Activated CD4-positive, alpha-beta T cell treated with anti-CD3 and anti-CD28 coated beads, Interleukin-2, amount 10 ng/mL, durations not matched to agents 7 days and 5 days (primary cell): ENCODE results near the gene F2. TPM values are rescaled to one million over a fixed set of nuclear protein-coding genes. Genes with fewer than 3 reads are reported as not detected.

Experiments
- CTCF ChIA-PET: fragments of 350-600 bp; sonication (Branson Sonifier 250); formaldehyde crosslinking; loops from one replicate; lab custom pipeline; 2021; ENCODE audit warnings: antibody characterized with exemption; lab: Charles Lee
- POLR2A ChIA-PET: fragments of 350-600 bp; sonication (Branson Sonifier 250); formaldehyde crosslinking; loops from one replicate; lab custom pipeline; 2021; ENCODE audit warnings: antibody characterized with exemption; lab: Charles Lee
- DNase-seq: peaks from one replicate; pipeline ENCODE4 v3.0.0-alpha.2; 2020
- H3K27ac Mint-ChIP-seq: one replicate; pipeline ENCODE4 v1.8.0; 2021; ENCODE audit warnings: mild to moderate bottlenecking, moderate library complexity, mixed read lengths
- H3K27me3 Mint-ChIP-seq: one replicate; pipeline ENCODE4 v1.8.0; 2021; ENCODE audit warnings: mixed read lengths
- H3K36me3 Mint-ChIP-seq: one replicate; pipeline ENCODE4 v1.8.0; 2021; ENCODE audit warnings: low read depth, mixed read lengths
- H3K4me1 Mint-ChIP-seq: one replicate; pipeline ENCODE4 v1.8.0; 2021; ENCODE audit warnings: mixed read lengths
- H3K4me3 Mint-ChIP-seq: one replicate; pipeline ENCODE4 v1.8.0; 2021; ENCODE audit warnings: mild to moderate bottlenecking, moderate library complexity, mixed read lengths
- H3K9me3 Mint-ChIP-seq: one replicate; pipeline ENCODE4 v1.8.0; 2021; ENCODE audit warnings: mixed read lengths
- total RNA-seq, 2 experiments: library from RNA; stranded (reverse); gene quantifications; one replicate each; pipeline ENCODE4 v1.2.3, GENCODE V29; 2021

F2 gene
- total RNA-seq, 2 experiments from 2014 or later: 0.15 TPM; not detected in 1

DNA sequence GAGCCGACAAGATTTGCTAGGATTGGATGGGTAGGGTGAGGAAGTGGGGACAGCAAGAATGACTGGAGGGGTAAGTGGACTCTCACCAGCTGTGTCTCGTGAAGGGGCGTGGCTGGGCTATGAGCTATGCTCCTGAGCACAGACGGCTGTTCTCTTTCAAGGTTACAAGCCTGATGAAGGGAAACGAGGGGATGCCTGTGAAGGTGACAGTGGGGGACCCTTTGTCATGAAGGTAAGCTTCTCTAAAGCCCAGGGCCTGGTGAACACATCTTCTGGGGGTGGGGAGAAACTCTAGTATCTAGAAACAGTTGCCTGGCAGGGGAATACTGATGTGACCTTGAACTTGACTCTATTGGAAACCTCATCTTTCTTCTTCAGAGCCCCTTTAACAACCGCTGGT is 19.9 kb downstream of the F2 start:
- ChIA-PET CTCF (interaction anchor here (1.2 kb wide), 1 partner anchor 42 kb away, joined by 3 read pairs; no protein-coding TSS in a partner anchor), POLR2A (no interaction called here)
- Mint-ChIP-seq H3K27me3 (no peaks in the 10 kb centered on the region), H3K27ac (no peak overlapping the region), H3K36me3 (peaks cover 27% of the 10 kb centered on the region), H3K4me3 (no peak overlapping the region), H3K4me1 (no peaks in the 10 kb centered on the region), H3K9me3 (no peaks in the 10 kb centered on the region)
- no peak for DNase-seq

DNA sequence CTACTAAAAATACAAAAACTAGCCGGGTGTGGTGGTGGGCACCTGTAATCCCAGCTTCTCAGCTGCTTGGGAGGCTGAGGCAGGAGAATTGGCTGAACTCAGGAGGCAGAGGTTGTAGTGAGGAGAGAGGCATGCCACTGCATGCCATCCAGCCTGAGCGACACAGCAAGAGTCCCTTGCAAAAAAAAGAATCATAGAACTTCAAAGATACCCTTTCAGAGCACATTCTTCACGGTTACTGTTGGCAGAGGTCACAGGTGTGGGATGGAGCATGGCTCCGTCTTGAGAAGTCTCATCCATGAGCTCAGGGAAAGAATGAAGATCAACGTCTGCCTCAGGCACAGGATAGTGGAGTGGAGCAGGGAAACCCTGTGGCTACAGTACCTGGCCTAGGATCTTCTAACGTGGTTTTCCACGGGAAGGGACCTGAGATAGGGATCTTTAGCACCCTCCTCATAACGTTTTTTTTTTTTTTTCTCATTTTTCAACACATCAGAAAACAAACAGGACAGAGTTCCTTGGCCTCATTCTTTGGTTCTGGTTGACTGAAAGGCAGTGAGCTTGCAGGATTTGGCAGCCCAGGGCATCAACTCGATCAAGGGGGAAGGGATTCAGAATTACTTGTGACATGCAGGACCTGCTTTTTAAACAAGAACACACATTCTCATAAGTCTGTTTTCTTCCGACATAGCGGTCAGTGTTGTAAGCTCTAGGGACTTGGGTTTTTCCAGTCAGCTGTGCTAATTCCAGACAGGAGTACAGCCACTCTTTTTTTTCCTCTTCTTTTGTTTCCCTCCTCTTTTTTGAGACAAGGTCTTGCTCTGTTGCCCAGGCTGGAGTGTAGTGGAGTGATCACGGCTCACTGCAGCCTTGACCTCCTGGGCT is 22.8 kb downstream of the F2 start:
- ChIA-PET POLR2A (no interaction called here), CTCF (no interaction called here)
- Mint-ChIP-seq H3K27ac (peak overlapping the region; percentile 58), H3K9me3 (no peaks in the 10 kb centered on the region), H3K36me3 (peaks cover 40% of the 10 kb centered on the region), H3K27me3 (no peaks in the 10 kb centered on the region), H3K4me3 (no peak overlapping the region), H3K4me1 (no peaks in the 10 kb centered on the region)
- no peak for DNase-seq

DNA sequence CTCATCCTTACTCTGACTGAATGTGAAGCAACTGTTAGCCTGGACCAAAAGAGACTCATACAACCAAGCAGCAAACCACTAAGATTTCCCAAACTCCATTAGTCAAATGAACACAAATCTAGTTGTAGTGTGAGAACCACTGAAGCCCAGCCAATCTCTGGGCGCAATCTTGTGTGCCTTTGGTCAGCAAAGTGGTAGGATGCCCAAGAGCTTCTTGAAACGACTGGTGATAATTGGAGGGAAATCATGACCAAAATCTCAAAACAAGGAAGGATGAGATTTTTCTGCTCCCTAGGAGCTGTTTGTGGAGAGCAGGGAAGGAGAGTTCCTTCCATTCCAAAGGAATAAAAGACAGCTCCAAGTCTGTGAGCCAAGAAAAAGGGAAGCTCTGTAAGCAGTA is 24.0 kb downstream of the F2 start:
- Mint-ChIP-seq H3K36me3 (peaks cover 45% of the 10 kb centered on the region), H3K27ac (no peak overlapping the region), H3K9me3 (no peaks in the 10 kb centered on the region), H3K27me3 (no peaks in the 10 kb centered on the region), H3K4me3 (no peak overlapping the region), H3K4me1 (no peaks in the 10 kb centered on the region)
- POLR2A ChIA-PET: no interaction called here
- DNase-seq: no peak
- CTCF ChIA-PET: interaction anchor here (0.8 to 1.1 kb wide), 2 partner anchors 193 to 1047 kb away, joined by 3 read pairs; partner anchors contain the start of gene CSTPP1

DNA sequence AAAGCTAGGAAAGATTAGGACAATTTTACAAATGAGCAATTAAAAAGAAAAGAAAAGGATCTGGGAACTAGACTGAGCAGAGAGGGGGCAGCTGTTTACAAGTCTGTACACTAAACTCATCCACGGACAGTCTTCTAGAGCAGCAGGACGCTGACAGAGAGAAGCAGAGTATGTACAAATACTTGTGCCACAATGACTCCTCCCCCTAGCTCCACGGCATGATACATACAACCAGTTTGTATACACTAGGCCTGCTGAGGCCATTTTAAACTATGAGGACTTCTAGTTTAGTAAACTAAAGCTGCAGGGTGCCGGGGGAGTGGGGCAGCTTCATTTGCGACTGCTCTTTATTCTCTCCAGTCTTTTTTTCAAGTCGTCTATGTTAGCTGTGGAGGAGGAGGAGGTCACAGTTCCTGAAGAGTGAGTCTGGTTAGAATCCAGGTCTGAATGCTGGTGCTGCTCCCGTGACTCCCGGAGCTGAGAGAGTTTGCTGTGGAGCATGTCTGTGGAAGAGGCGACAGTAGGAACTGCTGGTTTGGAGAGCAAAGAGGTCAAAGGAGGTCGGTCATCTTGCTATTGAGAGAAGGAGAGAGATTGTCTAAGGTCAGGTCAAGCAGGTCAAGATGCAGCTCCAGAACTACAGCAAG is 24.8 kb downstream of the F2 start:
- no peak overlapping the region for H3K27ac Mint-ChIP-seq
- peaks cover 48% of the 10 kb centered on the region for H3K36me3 Mint-ChIP-seq
- CTCF ChIA-PET: interaction anchor here (0.8 to 1.1 kb wide), 2 partner anchors 193 to 1046 kb away, joined by 3 read pairs; partner anchors contain the start of gene CSTPP1
- no peaks in the 10 kb centered on the region for H3K4me1 Mint-ChIP-seq
- no peaks in the 10 kb centered on the region for H3K9me3 Mint-ChIP-seq
- no peaks in the 10 kb centered on the region for H3K27me3 Mint-ChIP-seq
- POLR2A ChIA-PET: no interaction called here
- H3K4me3 Mint-ChIP-seq: no peak overlapping the region
- no peak for DNase-seq

DNA sequence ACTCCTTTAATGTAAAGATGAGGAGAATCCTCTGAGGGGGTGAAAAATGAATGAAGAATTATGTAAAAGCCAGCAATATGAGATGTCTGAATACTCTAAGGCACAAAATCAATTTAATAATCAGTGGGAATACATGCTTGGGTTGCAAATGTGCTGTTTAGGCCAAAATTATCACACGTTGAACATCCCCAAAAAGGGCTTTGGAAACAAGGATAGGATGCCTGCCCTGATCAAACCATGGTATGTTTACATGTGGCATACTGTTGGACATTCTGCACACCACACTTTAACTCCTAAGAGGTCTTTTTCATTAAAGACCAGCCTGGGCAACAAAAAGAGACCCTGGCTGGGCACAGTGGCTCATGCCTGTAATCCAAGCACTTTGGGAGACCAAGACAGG is 26.3 kb downstream of the F2 start:
- peaks cover 57% of the 10 kb centered on the region for H3K36me3 Mint-ChIP-seq
- no peaks in the 10 kb centered on the region for H3K9me3 Mint-ChIP-seq

DNA sequence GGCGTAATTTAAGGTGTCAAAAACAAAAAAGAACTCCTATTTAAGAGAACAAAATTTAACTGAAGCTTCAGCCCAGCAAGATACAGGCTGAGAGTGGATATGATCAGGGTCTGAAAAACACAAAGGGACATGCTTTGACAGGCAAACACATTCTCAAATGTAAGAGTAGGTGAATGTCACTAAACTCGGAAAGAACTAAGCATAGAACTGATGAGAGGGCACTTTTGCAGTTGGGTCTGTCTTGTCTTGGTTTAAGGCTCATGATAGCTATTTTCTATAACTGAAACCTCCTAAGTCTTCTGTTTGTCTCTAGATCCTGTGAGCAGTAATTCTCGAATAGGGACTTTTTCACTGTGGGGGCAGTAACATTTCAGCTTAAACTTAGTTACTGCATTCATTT is 27.0 kb downstream of the F2 start:
- Mint-ChIP-seq H3K4me1 (no peaks in the 10 kb centered on the region), H3K36me3 (peaks cover 62% of the 10 kb centered on the region), H3K9me3 (no peaks in the 10 kb centered on the region), H3K4me3 (no peak overlapping the region), H3K27me3 (no peaks in the 10 kb centered on the region), H3K27ac (no peak overlapping the region)
- no peak for DNase-seq
- ChIA-PET POLR2A (interaction anchor here (0.6 kb wide), 1 partner anchor 56 kb away, joined by 7 read pairs; no protein-coding TSS in a partner anchor), CTCF (interaction anchor here (0.6 kb wide), 1 partner anchor 49 kb away, joined by 4 read pairs; no protein-coding TSS in a partner anchor)

More for the DNA sequence above, 26.3 kb downstream of the F2 start:
- no peaks in the 10 kb centered on the region for H3K27me3 Mint-ChIP-seq
- CTCF ChIA-PET: no interaction called here
- H3K4me1 Mint-ChIP-seq: no peaks in the 10 kb centered on the region
- no peak overlapping the region for H3K27ac Mint-ChIP-seq
- no peak for DNase-seq
- POLR2A ChIA-PET: no interaction called here
- H3K4me3 Mint-ChIP-seq: no peak overlapping the region

DNA sequence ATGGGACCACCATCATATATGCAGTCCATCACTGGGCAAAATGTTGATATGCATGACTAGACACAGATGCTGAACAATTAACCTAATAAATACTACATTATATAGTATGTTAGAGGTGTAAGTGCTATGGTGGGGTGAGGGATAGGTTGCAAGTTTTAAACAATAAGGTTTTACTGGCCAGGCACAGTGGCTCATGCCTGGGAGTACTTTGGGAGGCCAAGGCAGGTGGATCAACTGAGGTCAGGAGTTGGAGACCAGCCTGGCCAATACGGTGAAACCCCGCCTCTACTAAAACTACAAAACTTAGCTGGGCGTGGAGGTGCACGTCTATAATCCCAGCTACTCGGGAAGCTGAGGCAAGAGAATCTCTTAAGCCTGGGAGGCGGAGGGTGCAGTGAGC is 28.1 kb downstream of the F2 start:
- H3K4me3 Mint-ChIP-seq: no peak overlapping the region
- no peak overlapping the region for H3K27ac Mint-ChIP-seq
- ChIA-PET CTCF (interaction anchor here (0.9 kb wide), 1 partner anchor 58 kb away, joined by 3 read pairs; no protein-coding TSS in a partner anchor), POLR2A (no interaction called here)
- DNase-seq: no peak
- no peaks in the 10 kb centered on the region for H3K27me3 Mint-ChIP-seq
- H3K4me1 Mint-ChIP-seq: no peaks in the 10 kb centered on the region
- peaks cover 59% of the 10 kb centered on the region for H3K36me3 Mint-ChIP-seq
- no peaks in the 10 kb centered on the region for H3K9me3 Mint-ChIP-seq

DNA sequence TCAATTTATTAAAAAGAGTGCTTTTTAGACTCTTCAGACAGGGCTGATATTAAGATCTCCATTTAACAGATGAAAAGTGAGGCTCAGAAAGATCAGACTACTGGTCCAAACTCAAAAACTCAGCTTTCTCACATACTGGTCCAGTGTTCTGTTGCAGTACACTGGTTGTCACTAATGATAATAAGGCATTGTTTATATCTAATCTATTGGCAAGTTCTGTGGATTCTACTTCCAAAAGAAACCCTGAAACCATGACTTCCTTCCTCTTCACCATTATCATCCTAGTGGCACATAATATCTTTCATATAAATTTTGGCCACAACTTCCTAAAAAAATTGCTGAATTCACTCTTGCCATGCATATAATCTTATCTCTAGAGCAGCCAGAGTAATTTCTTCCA is 36.9 kb downstream of the F2 start:
- H3K4me3 Mint-ChIP-seq: no peak overlapping the region
- DNase-seq: no peak
- POLR2A ChIA-PET: no interaction called here
- H3K36me3 Mint-ChIP-seq: peaks cover 61% of the 10 kb centered on the region
- H3K27ac Mint-ChIP-seq: no peak overlapping the region
- H3K27me3 Mint-ChIP-seq: no peaks in the 10 kb centered on the region
- H3K4me1 Mint-ChIP-seq: no peaks in the 10 kb centered on the region
- CTCF ChIA-PET: no interaction called here
- H3K9me3 Mint-ChIP-seq: no peaks in the 10 kb centered on the region

DNA sequence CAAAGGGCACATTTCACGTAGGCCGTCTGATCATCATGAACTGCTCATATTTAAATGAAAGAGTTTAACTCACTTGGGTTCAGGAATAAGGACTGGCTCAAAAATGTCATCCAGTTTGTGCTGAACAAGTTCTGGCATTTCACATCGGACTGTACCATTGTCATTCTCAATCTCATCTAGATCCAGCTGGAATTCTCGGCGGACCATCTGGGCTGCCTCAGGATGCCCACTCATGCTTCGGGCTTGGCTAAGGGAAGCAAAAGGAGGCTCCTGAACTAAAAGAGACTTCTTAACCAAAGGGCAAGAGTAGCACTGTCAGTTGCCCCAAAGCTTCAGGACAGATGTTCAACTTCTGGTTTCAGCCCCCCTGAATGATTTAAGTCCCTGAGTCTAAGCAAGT is 40.2 kb downstream of the F2 start:
- DNase-seq: no peak
- H3K27ac Mint-ChIP-seq: no peak overlapping the region
- no peak overlapping the region for H3K4me3 Mint-ChIP-seq
- no peaks in the 10 kb centered on the region for H3K27me3 Mint-ChIP-seq
- H3K4me1 Mint-ChIP-seq: no peaks in the 10 kb centered on the region
- peaks cover 66% of the 10 kb centered on the region for H3K36me3 Mint-ChIP-seq
- no peaks in the 10 kb centered on the region for H3K9me3 Mint-ChIP-seq
- POLR2A ChIA-PET: no interaction called here
- CTCF ChIA-PET: no interaction called here

DNA sequence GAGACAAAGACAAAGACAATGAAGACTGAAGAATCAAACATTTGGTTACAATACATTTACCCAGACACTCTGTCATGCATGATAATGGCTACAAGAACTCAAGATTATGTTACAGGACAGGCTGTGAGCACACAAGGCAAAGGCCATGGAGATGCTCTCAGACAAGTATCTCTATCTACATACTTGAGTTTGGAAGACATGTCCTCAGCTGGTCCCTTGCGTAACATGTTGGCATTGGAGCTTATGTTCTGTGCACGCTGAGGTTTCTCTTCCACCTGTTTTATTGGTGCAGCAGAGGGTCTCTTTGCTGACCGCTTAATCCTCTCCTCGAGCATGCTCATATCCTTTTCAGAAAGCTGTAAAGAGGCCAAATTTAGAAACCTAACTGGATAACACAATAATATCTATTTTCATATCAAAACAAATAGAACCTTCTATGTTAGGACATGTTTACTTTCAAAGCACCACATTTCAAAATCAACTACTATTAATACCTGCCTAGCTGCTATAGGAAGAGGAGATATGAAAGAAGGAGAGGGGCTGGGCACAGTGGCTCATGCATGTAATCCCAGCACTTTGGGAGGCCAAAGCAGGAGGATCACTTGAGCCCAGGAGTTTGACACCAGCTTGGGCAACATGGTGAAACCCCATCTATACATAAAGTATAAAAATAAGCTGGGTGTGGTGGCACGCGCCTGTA is 41.6 kb downstream of the F2 start:
- ChIA-PET POLR2A (no interaction called here), CTCF (interaction anchor here (0.9 kb wide), 1 partner anchor 10 kb away, joined by 3 read pairs; no protein-coding TSS in a partner anchor)
- DNase-seq: no peak
- H3K36me3 Mint-ChIP-seq: peaks cover 63% of the 10 kb centered on the region
- H3K4me1 Mint-ChIP-seq: no peaks in the 10 kb centered on the region
- H3K4me3 Mint-ChIP-seq: no peak overlapping the region
- no peaks in the 10 kb centered on the region for H3K9me3 Mint-ChIP-seq
- no peak overlapping the region for H3K27ac Mint-ChIP-seq
- no peaks in the 10 kb centered on the region for H3K27me3 Mint-ChIP-seq

DNA sequence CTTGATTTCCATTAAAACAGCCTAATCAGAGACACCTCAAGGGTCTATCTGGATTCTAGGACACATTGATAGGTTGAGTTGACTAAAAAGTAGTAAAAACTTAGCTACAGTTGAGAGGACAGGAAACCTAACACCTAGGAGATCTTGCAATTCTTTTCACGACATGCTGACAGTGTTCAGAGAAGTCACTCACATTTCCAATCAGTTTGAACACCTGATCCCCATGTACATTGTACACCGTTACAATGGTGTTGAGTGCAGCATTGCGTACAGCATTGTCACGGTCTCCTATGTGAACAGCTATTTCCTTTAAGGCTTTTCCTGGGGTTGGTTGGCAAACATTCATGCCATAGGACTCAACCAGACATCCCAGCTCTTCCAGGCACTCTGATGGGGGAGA is 42.8 kb downstream of the F2 start:
- H3K27ac Mint-ChIP-seq: no peak overlapping the region
- CTCF ChIA-PET: interaction anchor here (0.7 kb wide), 1 partner anchor 217 kb away, joined by 4 read pairs; no protein-coding TSS in a partner anchor
- no peaks in the 10 kb centered on the region for H3K27me3 Mint-ChIP-seq
- no peaks in the 10 kb centered on the region for H3K9me3 Mint-ChIP-seq
- no peak overlapping the region for H3K4me3 Mint-ChIP-seq
- peaks cover 59% of the 10 kb centered on the region for H3K36me3 Mint-ChIP-seq
- DNase-seq: no peak
- POLR2A ChIA-PET: no interaction called here
- no peaks in the 10 kb centered on the region for H3K4me1 Mint-ChIP-seq

DNA sequence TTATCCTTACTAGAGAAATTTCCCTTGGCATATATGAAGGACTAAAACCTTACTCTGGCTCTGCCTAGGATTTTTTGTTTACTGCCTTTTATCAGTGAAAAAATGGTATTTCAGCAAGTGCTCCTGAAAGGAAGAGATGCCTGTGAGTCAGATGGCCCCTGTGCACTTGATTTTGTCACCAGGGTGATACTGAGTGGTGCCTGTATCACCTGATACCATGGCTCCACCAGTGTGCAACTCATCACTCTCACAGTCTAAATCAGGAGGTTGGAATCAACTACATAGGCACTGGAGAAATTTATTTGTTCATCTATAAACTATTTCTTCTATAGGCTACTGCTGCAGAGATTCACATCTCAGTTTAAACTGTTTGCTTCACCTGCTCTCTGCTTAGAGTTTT is 43.2 kb downstream of the F2 start:
- no peaks in the 10 kb centered on the region for H3K4me1 Mint-ChIP-seq
- H3K36me3 Mint-ChIP-seq: peaks cover 61% of the 10 kb centered on the region
- no peaks in the 10 kb centered on the region for H3K27me3 Mint-ChIP-seq
- no peak overlapping the region for H3K4me3 Mint-ChIP-seq
- no peaks in the 10 kb centered on the region for H3K9me3 Mint-ChIP-seq
- POLR2A ChIA-PET: no interaction called here
- DNase-seq: no peak
- no peak overlapping the region for H3K27ac Mint-ChIP-seq
- CTCF ChIA-PET: interaction anchor here (0.8 kb wide), 1 partner anchor 12 kb away, joined by 3 read pairs; no protein-coding TSS in a partner anchor
